ENCODE results near the gene ACSF3.

The ACSF3 gene

DNA sequence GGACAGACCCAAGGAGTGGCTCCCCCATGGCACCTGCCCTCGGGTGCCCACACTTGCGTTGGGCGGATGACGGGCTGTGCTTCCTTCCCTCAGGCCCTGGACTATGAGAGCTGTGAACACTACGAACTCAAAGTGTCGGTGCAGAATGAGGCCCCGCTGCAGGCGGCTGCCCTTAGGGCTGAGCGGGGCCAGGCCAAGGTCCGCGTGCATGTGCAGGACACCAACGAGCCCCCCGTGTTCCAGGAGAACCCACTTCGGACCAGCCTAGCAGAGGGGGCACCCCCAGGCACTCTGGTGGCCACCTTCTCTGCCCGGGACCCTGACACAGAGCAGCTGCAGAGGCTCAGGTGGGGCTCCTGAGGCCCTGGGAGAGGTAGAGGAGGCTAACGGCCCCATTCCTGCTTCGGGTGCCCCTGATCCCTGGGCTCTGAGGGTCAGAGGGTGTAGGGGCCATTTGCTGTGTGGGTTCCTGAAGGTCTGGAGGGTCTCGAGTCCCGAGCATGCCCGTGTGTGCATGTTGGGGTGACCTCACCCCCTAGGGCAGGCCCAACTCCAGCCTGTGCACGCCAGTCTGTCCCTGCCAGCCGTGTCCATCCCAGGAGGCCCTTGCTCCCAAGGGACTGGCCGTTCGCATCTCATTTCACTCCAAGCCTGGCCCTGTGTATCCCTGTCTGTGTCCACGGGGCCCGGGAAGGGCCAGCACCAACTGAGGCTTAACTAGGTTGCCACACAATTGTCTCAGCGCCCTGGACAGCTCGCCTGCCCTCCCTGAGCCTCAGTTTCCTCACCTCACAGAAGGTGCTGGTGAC lies 96.7 kb downstream of the ACSF3 start:
- DNase-seq (ENCODE audit: low spot score), result no peak

DNA sequence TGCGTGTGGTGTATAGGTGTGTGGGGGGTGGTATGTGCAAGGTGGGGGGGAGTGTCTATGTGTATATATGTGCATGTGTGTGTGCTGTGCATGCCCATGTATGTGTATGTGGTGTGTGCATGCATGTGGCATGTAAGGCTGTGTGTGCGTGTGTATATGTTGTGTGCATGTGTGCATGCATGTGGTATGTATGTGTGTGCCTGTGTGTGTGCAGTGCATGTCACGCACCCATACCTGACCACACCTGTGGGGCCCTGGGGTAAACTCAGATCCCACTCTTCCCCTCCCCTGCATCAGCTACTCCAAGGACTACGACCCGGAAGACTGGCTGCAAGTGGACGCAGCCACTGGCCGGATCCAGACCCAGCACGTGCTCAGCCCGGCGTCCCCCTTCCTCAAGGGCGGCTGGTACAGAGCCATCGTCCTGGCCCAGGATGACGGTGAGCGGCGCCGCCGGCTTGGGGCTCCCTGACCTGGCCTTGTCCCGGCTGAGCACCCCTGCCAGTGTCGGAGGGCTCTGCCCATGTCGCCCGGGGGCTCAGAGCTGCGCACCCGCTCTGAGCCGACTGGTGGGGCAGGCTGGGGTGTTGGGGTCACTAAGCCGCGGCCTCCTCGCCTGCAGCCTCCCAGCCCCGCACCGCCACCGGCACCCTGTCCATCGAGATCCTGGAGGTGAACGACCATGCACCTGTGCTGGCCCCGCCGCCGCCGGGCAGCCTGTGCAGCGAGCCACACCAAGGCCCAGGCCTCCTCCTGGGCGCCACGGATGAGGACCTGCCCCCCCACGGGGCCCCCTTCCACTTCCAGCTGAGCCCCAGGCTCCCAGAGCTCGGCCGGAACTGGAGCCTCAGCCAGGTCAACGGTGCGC lies 97.6 kb downstream of the ACSF3 start:
- no peak for DNase-seq (ENCODE audit: low spot score)

- DNase-seq (ENCODE audit: low spot score), result no peak
Measured at GRCh38 chr16:89191901-89192185, 98.2 kb downstream of the ACSF3 start.

DNA sequence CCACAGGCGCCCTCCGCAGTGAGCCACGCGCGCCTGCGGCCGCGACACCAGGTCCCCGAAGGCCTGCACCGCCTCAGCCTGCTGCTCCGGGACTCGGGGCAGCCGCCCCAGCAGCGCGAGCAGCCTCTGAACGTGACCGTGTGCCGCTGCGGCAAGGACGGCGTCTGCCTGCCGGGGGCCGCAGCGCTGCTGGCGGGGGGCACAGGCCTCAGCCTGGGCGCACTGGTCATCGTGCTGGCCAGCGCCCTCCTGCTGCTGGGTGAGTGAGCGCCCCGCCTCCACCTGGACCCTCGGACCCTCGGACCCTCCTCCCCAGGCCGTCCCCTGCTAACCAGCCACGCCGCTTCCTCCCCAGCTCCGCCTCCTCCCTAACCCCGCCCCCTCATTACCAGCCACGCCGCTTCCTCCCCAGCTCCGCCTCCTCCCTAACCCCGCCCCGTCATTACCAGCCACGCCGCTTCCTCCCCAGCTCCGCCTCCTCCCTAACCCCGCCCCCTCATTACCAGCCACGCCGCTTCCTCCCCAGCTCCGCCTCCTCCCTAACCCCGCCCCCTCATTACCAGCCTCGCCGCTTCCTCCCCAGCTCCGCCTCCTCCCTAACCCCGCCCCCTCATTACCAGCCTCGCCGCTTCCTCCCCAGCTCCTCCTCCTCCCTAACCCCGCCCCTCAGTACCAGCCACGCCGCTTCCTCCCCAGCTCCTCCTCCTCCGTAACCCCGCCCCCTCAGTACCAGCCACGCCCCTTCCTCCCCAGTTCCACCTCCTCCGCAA lies 98.7 kb downstream of the ACSF3 start:
- DNase-seq (ENCODE audit: low spot score), result peak; percentile 54

- DNase-seq (ENCODE audit: low spot score), result peak; percentile 66
Measured at GRCh38 chr16:89192956-89193575, 99.4 kb downstream of the ACSF3 start.

- DNase-seq (ENCODE audit: low spot score), result no peak
Measured at GRCh38 chr16:89193576-89194293, 100.1 kb downstream of the ACSF3 start.

DNA sequence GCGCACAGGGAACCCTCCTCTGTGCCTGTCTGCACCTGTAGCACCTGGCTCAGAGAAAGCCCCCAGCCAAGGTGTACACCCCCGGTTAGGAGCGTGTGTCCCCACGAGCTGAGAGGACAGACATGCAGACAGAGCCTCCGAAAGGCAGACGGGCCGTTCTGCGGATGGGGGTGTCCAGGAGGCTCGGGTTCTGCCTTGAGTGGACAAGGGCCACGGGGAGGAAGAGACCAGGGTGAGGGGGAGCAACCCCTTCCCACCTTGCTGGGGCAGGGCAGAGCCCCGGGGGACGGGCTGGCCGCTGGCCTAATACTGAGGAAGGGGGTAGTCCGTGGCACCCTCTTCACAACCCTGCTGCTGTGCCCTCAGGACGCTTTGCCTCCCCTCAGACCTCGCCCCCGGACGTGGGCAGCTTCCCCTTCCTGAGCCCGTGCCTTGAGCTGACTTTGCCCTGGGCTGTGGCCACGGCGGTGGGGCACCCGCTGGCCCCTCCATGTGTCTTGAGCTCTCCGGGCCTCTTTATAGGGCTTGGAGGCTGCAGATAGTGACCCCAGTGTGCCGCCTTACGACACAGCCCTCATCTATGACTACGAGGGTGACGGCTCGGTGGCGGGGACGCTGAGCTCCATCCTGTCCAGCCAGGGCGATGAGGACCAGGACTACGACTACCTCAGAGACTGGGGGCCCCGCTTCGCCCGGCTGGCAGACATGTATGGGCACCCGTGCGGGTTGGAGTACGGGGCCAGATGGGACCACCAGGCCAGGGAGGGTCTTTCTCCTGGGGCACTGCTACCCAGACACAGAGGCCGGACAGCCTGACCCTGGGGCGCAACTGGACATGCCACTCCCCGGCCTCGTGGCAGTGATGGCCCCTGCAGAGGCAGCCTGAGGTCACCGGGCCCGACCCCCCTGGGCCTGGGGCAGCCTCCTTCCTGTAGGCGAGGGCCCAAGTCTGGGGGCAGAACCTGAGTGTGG lies 101.0 kb downstream of the ACSF3 start:
- DNase-seq (ENCODE audit: low spot score), result no peak

DNA sequence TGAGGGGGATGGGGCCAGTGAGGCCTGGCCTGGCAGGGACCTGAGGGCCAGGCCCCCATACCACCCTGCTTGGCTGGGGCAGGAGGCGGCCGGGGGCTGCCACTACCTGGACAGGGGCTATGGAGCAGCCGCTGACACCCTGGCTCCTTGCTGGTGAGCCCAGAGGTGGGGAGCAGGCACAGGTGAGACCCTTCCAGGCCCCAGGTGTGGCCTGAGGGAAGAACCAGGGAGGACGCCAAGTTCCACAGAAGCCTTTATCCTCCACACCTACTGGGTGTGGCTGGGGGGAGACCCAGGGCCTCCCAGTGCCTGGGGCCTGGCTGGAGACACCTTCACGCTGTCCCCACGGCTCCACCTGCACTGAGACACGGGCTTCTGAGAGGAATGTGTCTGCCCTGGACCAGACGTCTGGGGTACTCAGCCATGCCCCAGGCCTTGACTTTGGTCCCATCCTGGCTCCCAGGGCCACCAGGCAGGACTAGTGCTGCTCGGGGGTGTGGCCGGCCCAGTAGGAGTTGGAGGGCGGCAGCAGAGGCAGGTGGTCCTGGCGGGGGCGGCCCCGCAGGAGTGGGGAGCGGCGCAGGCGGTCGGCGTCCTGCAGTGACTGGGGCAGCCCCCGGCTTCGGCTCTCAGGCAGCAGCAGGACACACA lies 102.0 kb downstream of the ACSF3 start:
- no peak for DNase-seq (ENCODE audit: low spot score)

GRCh38 chr16:89197033-89197632 lies 103.5 kb downstream of the ACSF3 start:
- DNase-seq (ENCODE audit: low spot score), result no peak

GRCh38 chr16:89197633-89198416 lies 104.2 kb downstream of the ACSF3 start:
- DNase-seq (ENCODE audit: low spot score), result no peak

DNA sequence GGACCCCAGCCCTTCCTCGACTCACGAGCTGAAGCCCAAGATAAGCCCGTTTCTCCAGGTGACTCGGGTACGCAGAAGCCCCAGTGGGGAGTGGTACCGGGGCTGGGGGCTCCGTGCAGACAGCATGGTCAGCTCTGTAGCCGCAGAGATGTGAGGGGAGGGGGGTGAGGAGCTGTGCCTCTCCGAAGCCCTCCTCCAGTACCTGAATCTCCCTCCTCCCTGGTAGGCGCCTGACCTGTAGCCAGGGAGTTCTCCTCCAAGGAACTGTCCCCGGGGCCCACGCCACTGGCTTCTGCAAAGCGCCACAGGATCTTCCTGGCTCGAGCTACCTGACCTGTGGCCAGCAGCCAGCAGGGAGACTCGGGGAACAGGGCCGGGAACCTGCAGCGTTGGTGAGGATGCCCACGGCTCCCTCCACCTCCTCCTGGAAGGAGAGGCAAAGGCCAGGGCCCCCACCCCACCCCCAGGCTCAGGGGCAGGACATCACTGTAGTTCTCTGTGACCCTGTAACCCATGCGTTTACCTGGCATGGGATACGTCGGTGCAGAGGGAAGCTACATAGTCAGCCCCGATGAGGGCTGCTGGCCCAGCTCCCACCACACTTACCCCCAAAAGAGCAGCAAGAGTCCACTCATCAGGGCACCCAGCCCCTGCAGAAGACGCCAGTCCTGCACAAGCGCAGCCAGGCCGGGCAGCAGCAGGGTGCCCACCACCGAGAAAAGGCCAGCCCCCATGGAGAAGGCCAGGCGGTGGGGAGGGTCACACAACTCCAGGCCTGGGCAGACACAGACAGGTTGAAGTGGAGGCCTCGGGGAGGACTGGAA lies 105.0 kb downstream of the ACSF3 start:
- no peak for DNase-seq (ENCODE audit: low spot score)

DNA sequence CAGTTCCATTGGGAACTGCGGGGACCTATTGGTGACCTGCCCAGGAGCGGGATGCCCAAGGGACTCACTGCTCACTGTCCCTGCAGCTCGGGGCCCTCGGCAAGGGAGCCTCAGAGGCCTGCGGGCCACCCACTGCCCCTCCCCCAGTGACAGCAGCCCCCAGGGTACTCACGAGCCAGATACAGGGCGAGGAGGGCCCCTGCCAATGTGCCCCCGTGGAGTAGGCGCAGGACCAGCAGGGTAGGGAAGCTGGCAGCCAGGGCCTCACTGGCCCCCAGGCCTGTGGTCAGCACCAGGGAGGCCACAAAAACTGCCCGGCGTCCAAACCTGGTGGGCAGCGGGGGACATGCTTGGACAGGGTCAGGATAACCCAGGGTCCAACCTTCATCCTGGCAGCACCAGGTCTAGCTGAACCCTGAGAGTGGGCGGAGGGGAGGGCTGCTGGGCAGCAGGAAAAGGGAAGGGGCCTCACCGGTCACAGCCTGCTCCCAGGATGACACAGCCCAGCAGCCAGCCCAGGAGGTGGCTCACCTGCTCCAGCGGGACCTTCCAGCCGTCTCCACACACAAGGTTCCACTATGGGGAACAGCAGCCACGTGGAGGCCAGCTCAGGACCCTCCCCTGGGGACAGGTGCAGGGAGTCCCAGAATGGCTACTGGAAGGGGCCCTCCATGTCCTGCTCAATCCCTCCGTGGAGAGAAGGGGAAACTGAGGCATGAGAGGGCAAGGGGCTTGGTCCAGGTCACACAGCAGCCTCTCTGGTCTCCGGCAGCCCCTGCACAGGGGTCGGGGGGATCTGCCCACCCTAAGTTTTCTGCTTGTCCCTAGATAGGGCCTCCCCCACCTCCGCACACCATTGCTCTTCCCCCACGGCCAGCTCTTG lies 105.8 kb downstream of the ACSF3 start:
- DNase-seq (ENCODE audit: low spot score), result no peak

DNA sequence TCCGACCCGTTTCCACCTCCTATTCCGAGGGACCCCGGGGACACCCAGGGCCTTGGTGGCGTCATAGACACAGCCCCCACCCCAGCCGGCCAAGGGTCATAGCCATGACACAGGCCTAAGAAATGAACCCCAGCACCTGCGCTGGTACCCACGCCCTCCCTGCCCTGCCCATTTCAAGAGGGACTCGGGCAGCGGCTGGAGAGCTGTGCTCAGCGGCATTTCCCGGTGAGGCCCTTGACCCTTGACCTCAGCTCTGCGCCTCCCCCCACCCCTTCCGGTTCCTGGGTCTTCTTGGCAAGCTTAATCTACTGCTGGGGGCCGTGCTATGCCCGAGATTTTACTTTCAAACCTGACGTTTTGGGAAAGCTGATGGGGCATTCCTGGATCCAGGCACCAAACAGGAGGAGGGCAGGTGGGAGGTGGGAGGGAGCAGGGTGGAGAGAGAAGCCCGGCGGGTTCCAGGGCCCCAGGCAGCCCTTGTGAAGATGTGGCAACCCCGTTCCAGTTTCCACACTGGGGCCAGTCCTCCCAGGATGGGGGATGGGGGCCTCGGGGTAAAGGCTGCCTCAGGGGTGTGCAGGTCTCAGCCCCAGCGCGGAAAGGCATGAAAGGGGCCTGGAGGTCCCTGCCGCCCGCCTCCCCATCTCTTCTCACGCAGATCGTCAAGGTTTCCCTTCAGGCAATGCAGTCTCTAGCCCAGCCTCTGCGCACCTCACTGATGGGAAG lies 106.6 kb downstream of the ACSF3 start, which contains the start of gene SLC22A31:
TSS of gene SLC22A31 (minus strand) at position 414 of the 726 bp plus-strand sequence. CDS start at position 378, 36 bp downstream.
- DNase-seq (ENCODE audit: low spot score), result no peak

DNA sequence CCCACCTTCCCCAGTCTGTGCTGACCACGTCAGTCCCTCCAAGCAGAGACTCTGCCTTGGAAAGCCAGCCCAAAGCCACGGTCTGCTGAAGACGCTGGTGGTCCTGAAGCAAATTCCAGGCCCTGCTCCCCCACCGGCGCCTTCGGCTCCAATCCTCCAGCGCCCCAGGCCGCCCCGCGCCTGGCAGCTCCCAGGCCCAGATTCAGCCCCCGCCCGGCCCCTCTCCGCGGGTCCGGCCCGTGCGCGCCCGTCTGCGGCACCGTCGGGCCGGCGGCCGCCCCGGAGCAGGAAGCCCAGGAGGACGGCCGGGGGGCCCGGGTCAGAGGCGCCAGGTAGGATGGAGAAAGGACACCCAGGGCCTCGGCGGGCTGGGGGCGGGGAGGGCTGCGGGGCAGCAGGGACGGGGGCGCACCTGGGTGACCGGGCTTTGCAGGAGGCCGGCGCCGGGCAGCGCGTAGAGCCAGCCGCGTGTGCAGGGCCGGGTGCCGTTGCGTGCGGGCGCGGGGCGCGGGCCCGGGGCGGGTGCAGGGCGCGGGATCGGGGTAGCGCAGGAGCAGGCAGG lies 107.3 kb downstream of the ACSF3 start:
- DNase-seq (ENCODE audit: low spot score), result no peak

Measured in COLO829 (cell line).